H9 (cell line): ENCODE data around the gene CCDC175. TPM values are rescaled to one million over a fixed set of nuclear protein-coding genes. Genes with fewer than 3 reads are reported as not detected.

Experiments used
- DNase-seq: peaks from one replicate; pipeline ENCODE4 v3.0.0-alpha.2; 2017
- H2AFZ ChIP-seq: one replicate; pipeline ENCODE4 v1.6.1; 2013; ENCODE audit warnings: mild to moderate bottlenecking, low read length, control low read depth, moderate library complexity
- H2AK5ac ChIP-seq: 2 replicates; pipeline ENCODE4 v1.6.1; 2013; ENCODE audit warnings: low read length, control low read depth, mixed read lengths; ENCODE audit not compliant: insufficient read length
- H2BK120ac ChIP-seq: one replicate; pipeline ENCODE4 v1.6.1; 2013; ENCODE audit warnings: low read depth, mild to moderate bottlenecking, low read length, control low read depth, inconsistent platforms; ENCODE audit not compliant: poor library complexity, severe bottlenecking
- H2BK12ac ChIP-seq: 2 replicates; pipeline ENCODE4 v1.6.1; 2013; ENCODE audit warnings: low read length, control low read depth, mixed read lengths, low read depth; ENCODE audit not compliant: insufficient read length
- H2BK15ac ChIP-seq: 2 replicates; pipeline ENCODE4 v1.6.1; 2013; ENCODE audit warnings: low read depth, low read length, control low read depth
- H2BK20ac ChIP-seq: one replicate; pipeline ENCODE4 v1.6.1; 2013; ENCODE audit warnings: low read depth, mild to moderate bottlenecking, low read length, control low read depth, inconsistent platforms; ENCODE audit not compliant: poor library complexity, severe bottlenecking
- H2BK5ac ChIP-seq: 2 replicates; pipeline ENCODE4 v1.6.1; 2013; ENCODE audit warnings: low read length, control low read depth, mixed read lengths; ENCODE audit not compliant: insufficient read length
- H3K14ac ChIP-seq: 2 replicates; pipeline ENCODE4 v1.6.1; 2013; ENCODE audit warnings: low read length, control low read depth; ENCODE audit not compliant: insufficient read depth
- H3K18ac ChIP-seq: 2 replicates; pipeline ENCODE4 v1.6.1; 2013; ENCODE audit warnings: low read depth, mild to moderate bottlenecking, mixed read lengths, low read length, control low read depth; ENCODE audit not compliant: insufficient read length
- H3K23ac ChIP-seq: 2 replicates; pipeline ENCODE4 v1.6.1; 2013; ENCODE audit warnings: low read length, control low read depth, mixed read lengths, low read depth; ENCODE audit not compliant: insufficient read length
- H3K23me2 ChIP-seq: 2 replicates; pipeline ENCODE4 v1.6.1; 2013; ENCODE audit warnings: low read depth, mild to moderate bottlenecking, mixed read lengths, low read length, control low read depth; ENCODE audit not compliant: insufficient read length, poor library complexity, severe bottlenecking
- H3K27ac ChIP-seq: 2 replicates; pipeline ENCODE4 v1.5.1; 2013; ENCODE audit warnings: low read length, control low read depth, mixed read lengths, low read depth; ENCODE audit not compliant: insufficient read length
- H3K27me3 ChIP-seq: 2 replicates; pipeline ENCODE4 v1.6.1; 2013; ENCODE audit warnings: low read length, control low read depth, inconsistent platforms; ENCODE audit not compliant: insufficient read depth
- H3K4ac ChIP-seq: 2 replicates; pipeline ENCODE4 v1.6.1; 2013; ENCODE audit warnings: low read depth, mild to moderate bottlenecking, control low read depth, inconsistent platforms, low read length, moderate library complexity
- H3K4me1 ChIP-seq: 2 replicates; pipeline ENCODE4 v1.6.1; 2013; ENCODE audit warnings: low read length, control low read depth, inconsistent platforms; ENCODE audit not compliant: insufficient read depth
- H3K4me2 ChIP-seq: 2 replicates; pipeline ENCODE4 v1.6.1; 2013; ENCODE audit warnings: low read length, control low read depth, mixed read lengths; ENCODE audit not compliant: insufficient read length, insufficient read depth
- H3K56ac ChIP-seq: 2 replicates; pipeline ENCODE4 v1.6.1; 2013; ENCODE audit warnings: low read depth, mild to moderate bottlenecking, mixed read lengths, low read length, control low read depth; ENCODE audit not compliant: insufficient read length
- H3K79me1 ChIP-seq: 2 replicates; pipeline ENCODE4 v1.6.1; 2013; ENCODE audit warnings: low read depth, mild to moderate bottlenecking, moderate library complexity, low read length, control low read depth, inconsistent platforms; ENCODE audit not compliant: insufficient read depth, poor library complexity, severe bottlenecking
- H3K79me2 ChIP-seq: 2 replicates; pipeline ENCODE4 v1.6.1; 2013; ENCODE audit warnings: low read length, control low read depth, inconsistent platforms; ENCODE audit not compliant: insufficient read depth
- H3K9ac ChIP-seq: 2 replicates; pipeline ENCODE4 v1.6.1; 2013; ENCODE audit warnings: low read length, control low read depth, mixed read lengths; ENCODE audit not compliant: insufficient read length; ENCODE audit errors: extremely low read depth
- H3K9me3 ChIP-seq: one replicate; pipeline ENCODE4 v1.6.1; 2013; ENCODE audit warnings: low read depth, low read length, inconsistent platforms; ENCODE audit not compliant: control insufficient read depth
- H3T11ph ChIP-seq: one replicate; pipeline ENCODE4 v1.6.1; 2013; ENCODE audit warnings: mild to moderate bottlenecking, low read length, control low read depth, inconsistent platforms
- H4K20me1 ChIP-seq: one replicate; pipeline ENCODE4 v1.6.1; 2013; ENCODE audit not compliant: control insufficient read depth, insufficient read length, insufficient read depth
- H4K5ac ChIP-seq: 2 replicates; pipeline ENCODE4 v1.6.1; 2013; ENCODE audit warnings: low read depth, mild to moderate bottlenecking, mixed read lengths, low read length, control low read depth; ENCODE audit not compliant: insufficient read length
- H4K8ac ChIP-seq: replicated peaks from 2 replicates; pipeline ENCODE4 v1.6.1; 2013; ENCODE audit warnings: low read length, control low read depth, mixed read lengths, low read depth; ENCODE audit not compliant: insufficient read length
- H4K91ac ChIP-seq: 2 replicates; pipeline ENCODE4 v1.6.1; 2013; ENCODE audit warnings: low read depth, mild to moderate bottlenecking, moderate library complexity, mixed read lengths, low read length, control low read depth; ENCODE audit not compliant: insufficient read length
- H3K27ac Mint-ChIP-seq, 3 experiments: 2 replicates in 2 of 3; 3 replicates in 1 of 3; pipeline ENCODE4 v1.8.0; 2020 to 2021; ENCODE audit warnings: mixed read lengths in 3 of 3, mild to moderate bottlenecking in 1 of 3, moderate library complexity in 1 of 3
- H3K27me3 Mint-ChIP-seq: 2 replicates; pipeline ENCODE4 v1.8.0; 2021; ENCODE audit warnings: low read depth, mild to moderate bottlenecking, moderate library complexity, mixed read lengths
- H3K36me3 Mint-ChIP-seq, 3 experiments: 2 replicates in 2 of 3; 3 replicates in 1 of 3; pipeline ENCODE4 v1.8.0; 2020 to 2021; ENCODE audit warnings: low read depth in 3 of 3, mixed read lengths in 3 of 3; ENCODE audit not compliant: insufficient read depth in 1 of 3
- H3K4me1 Mint-ChIP-seq, 2 experiments: 2 replicates each; pipeline ENCODE4 v1.8.0; 2020; ENCODE audit warnings: mixed read lengths in 2 of 2
- H3K4me3 Mint-ChIP-seq, 2 experiments: 2 replicates in 1 of 2; 3 replicates in 1 of 2; pipeline ENCODE4 v1.8.0; 2020 to 2021; ENCODE audit warnings: mild to moderate bottlenecking in 2 of 2, mixed read lengths in 2 of 2, moderate library complexity in 1 of 2
- H3K9me3 Mint-ChIP-seq, 2 experiments: 2 replicates in 1 of 2; 3 replicates in 1 of 2; pipeline ENCODE4 v1.8.0; 2020; ENCODE audit warnings: mild to moderate bottlenecking in 2 of 2, mixed read lengths in 2 of 2, moderate library complexity in 1 of 2
- WGBS: extraction: QIAGEN DNeasy Blood & Tissue Kit; methylation state at CpG from one replicate; pipeline ENCODE4 v1.1.7; 2013; ENCODE audit warnings: missing lambda C conversion rate, low lambda C conversion rate, mixed read lengths; ENCODE audit not compliant: insufficient read length; ENCODE audit errors: extremely low coverage; 5-methylcytosine and 5-hydroxymethylcytosine counted together
- total RNA-seq: library from RNA; stranded (reverse); gene quantifications from 2 replicates; pipeline ENCODE4 v1.2.1, GENCODE V29; 2021
- TF ChIP-seq, protein P1 (sequence below): fragments of 200-600 bp; sonication (generic); conservative IDR thresholded peaks from 3 replicates; pipeline ENCODE4 v1.8.0; 2021; ENCODE audit warnings: antibody characterized with exemption, mild to moderate bottlenecking

The CCDC175 gene
- total RNA-seq, 1 experiment from 2014 or later = 0.09 TPM

DNA sequence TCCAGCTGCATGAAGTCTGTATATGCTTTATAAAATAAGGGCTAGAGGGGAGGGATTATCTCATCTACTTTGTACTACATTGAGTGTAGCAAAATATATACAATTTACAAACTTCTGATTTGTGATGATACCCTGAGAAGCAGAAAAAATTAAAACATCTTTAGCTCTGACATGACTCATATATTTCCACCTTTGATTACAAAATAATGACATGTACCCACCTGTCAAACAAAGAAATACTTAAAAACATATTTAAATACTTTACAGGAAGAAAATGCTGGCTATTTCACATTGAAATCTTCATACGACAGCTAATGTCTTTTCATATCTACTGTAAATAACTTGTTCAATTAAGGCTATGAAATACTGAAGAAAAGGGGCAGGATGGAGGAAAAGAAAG, 114.7 kb downstream of the CCDC175 start:
- H2BK5ac ChIP-seq = no peak overlapping the region
- H4K20me1 ChIP-seq = no peaks in the 10 kb centered on the region
- Mint-ChIP-seq H3K4me3 (no peak overlapping the region), H3K9me3 (no peaks in the 10 kb centered on the region; a peak in 1 of 5 replicates), H3K27me3 (peaks cover 25% of the 10 kb centered on the region), H3K36me3 (peaks cover 3 to 15% (median 6%) of the 10 kb centered on the region in 3 experiments; a peak in 6 of 7 replicates), H3K4me1 (peaks cover 9 to 17% of the 10 kb centered on the region in 2 experiments), H3K27ac (no peak overlapping the region)
- H4K5ac ChIP-seq = no peak overlapping the region
- no peak overlapping the region for H2BK15ac ChIP-seq
- H3K18ac ChIP-seq = no peak overlapping the region
- no peak for DNase-seq
- no CpG with 5 or more reads among the region's 1 CpG for WGBS
- H3K27me3 ChIP-seq = peaks cover 3% of the 10 kb centered on the region; the same call in 1 of the 2 replicates
- TF ChIP-seq, protein P1, sequence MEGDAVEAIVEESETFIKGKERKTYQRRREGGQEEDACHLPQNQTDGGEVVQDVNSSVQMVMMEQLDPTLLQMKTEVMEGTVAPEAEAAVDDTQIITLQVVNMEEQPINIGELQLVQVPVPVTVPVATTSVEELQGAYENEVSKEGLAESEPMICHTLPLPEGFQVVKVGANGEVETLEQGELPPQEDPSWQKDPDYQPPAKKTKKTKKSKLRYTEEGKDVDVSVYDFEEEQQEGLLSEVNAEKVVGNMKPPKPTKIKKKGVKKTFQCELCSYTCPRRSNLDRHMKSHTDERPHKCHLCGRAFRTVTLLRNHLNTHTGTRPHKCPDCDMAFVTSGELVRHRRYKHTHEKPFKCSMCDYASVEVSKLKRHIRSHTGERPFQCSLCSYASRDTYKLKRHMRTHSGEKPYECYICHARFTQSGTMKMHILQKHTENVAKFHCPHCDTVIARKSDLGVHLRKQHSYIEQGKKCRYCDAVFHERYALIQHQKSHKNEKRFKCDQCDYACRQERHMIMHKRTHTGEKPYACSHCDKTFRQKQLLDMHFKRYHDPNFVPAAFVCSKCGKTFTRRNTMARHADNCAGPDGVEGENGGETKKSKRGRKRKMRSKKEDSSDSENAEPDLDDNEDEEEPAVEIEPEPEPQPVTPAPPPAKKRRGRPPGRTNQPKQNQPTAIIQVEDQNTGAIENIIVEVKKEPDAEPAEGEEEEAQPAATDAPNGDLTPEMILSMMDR = no peak
- H3K23me2 ChIP-seq = peaks cover 12% of the 10 kb centered on the region
- no peak overlapping the region for H2BK20ac ChIP-seq
- H3K79me1 ChIP-seq = no peaks in the 10 kb centered on the region
- no peak overlapping the region for H3K27ac ChIP-seq
- no peak overlapping the region for H2AK5ac ChIP-seq
- no peak overlapping the region for H3T11ph ChIP-seq
- H3K56ac ChIP-seq = no peak overlapping the region
- H4K91ac ChIP-seq = no peak overlapping the region
- H2BK120ac ChIP-seq = no peak overlapping the region
- H3K9ac ChIP-seq = no peak overlapping the region
- no peaks in the 10 kb centered on the region for H3K79me2 ChIP-seq
- no peak overlapping the region for H2BK12ac ChIP-seq
- no peak overlapping the region for H3K23ac ChIP-seq
- no peak overlapping the region for H3K4me2 ChIP-seq
- H2AFZ ChIP-seq = no peak overlapping the region
- no peak overlapping the region for H4K8ac ChIP-seq
- H3K9me3 ChIP-seq = no peaks in the 10 kb centered on the region
- no peak overlapping the region for H3K4ac ChIP-seq
- H3K14ac ChIP-seq = no peak overlapping the region
- no peaks in the 10 kb centered on the region for H3K4me1 ChIP-seq
